ENCODE data around the gene JARID2.

DNA sequence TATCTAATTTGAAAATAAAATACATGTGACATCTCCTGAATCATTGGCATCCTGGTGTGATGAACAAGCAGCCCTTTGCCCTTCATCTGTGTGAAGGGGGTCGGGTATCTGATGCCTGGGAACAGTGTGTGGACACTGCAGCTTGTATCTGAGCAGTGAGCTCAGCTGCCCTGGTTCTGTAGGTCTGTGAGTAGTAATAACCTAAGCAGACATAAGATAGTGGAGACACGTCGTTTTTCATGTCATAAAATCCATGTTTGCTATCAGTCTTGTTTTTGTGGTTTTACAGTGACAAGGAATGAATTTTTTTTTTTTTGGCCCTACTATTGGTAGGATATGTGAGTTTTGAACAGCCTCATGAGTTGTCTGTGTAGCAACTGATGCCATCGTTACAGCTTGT is 133.0 kb downstream of the JARID2 start:
- TF ChIP-seq, protein P1, sequence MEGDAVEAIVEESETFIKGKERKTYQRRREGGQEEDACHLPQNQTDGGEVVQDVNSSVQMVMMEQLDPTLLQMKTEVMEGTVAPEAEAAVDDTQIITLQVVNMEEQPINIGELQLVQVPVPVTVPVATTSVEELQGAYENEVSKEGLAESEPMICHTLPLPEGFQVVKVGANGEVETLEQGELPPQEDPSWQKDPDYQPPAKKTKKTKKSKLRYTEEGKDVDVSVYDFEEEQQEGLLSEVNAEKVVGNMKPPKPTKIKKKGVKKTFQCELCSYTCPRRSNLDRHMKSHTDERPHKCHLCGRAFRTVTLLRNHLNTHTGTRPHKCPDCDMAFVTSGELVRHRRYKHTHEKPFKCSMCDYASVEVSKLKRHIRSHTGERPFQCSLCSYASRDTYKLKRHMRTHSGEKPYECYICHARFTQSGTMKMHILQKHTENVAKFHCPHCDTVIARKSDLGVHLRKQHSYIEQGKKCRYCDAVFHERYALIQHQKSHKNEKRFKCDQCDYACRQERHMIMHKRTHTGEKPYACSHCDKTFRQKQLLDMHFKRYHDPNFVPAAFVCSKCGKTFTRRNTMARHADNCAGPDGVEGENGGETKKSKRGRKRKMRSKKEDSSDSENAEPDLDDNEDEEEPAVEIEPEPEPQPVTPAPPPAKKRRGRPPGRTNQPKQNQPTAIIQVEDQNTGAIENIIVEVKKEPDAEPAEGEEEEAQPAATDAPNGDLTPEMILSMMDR (IDR thresholded peaks at IDR 0.05; ENCODE audit: low read depth, low read length, missing input control): no peak
- TF ChIP-seq TAF1 (conservative IDR thresholded peaks at IDR 0.05): no peak
- no peak for TF ChIP-seq HNF4A (conservative IDR thresholded peaks at IDR 0.05)
- TF ChIP-seq, protein P2, sequence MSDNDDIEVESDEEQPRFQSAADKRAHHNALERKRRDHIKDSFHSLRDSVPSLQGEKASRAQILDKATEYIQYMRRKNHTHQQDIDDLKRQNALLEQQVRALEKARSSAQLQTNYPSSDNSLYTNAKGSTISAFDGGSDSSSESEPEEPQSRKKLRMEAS (IDR thresholded peaks at IDR 0.05): no peak
- no peak for TF ChIP-seq EGR1 (IDR thresholded peaks at IDR 0.05; ENCODE audit: low read depth in 2 of 2)
- TF ChIP-seq SP1 (IDR thresholded peaks at IDR 0.05): no peak
- no peak for TF ChIP-seq GABPA (IDR thresholded peaks at IDR 0.05 in 1 of 2, conservative IDR thresholded peaks at IDR 0.05 in 1 of 2)
- TF ChIP-seq RAD21 (IDR thresholded peaks at IDR 0.05): no peak
- TF ChIP-seq YY1 (IDR thresholded peaks at IDR 0.05): no peak
- no peak for TF ChIP-seq JUND (IDR thresholded peaks at IDR 0.05)
- no peak for TF ChIP-seq RXRA (IDR thresholded peaks at IDR 0.05)
- TF ChIP-seq, protein P3, sequence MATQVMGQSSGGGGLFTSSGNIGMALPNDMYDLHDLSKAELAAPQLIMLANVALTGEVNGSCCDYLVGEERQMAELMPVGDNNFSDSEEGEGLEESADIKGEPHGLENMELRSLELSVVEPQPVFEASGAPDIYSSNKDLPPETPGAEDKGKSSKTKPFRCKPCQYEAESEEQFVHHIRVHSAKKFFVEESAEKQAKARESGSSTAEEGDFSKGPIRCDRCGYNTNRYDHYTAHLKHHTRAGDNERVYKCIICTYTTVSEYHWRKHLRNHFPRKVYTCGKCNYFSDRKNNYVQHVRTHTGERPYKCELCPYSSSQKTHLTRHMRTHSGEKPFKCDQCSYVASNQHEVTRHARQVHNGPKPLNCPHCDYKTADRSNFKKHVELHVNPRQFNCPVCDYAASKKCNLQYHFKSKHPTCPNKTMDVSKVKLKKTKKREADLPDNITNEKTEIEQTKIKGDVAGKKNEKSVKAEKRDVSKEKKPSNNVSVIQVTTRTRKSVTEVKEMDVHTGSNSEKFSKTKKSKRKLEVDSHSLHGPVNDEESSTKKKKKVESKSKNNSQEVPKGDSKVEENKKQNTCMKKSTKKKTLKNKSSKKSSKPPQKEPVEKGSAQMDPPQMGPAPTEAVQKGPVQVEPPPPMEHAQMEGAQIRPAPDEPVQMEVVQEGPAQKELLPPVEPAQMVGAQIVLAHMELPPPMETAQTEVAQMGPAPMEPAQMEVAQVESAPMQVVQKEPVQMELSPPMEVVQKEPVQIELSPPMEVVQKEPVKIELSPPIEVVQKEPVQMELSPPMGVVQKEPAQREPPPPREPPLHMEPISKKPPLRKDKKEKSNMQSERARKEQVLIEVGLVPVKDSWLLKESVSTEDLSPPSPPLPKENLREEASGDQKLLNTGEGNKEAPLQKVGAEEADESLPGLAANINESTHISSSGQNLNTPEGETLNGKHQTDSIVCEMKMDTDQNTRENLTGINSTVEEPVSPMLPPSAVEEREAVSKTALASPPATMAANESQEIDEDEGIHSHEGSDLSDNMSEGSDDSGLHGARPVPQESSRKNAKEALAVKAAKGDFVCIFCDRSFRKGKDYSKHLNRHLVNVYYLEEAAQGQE (IDR thresholded peaks at IDR 0.05): no peak
- TF ChIP-seq, protein P4, sequence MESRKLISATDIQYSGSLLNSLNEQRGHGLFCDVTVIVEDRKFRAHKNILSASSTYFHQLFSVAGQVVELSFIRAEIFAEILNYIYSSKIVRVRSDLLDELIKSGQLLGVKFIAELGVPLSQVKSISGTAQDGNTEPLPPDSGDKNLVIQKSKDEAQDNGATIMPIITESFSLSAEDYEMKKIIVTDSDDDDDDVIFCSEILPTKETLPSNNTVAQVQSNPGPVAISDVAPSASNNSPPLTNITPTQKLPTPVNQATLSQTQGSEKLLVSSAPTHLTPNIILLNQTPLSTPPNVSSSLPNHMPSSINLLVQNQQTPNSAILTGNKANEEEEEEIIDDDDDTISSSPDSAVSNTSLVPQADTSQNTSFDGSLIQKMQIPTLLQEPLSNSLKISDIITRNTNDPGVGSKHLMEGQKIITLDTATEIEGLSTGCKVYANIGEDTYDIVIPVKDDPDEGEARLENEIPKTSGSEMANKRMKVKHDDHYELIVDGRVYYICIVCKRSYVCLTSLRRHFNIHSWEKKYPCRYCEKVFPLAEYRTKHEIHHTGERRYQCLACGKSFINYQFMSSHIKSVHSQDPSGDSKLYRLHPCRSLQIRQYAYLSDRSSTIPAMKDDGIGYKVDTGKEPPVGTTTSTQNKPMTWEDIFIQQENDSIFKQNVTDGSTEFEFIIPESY (IDR thresholded peaks at IDR 0.05): no peak
- TF ChIP-seq, protein P5, sequence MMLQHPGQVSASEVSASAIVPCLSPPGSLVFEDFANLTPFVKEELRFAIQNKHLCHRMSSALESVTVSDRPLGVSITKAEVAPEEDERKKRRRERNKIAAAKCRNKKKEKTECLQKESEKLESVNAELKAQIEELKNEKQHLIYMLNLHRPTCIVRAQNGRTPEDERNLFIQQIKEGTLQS (IDR thresholded peaks at IDR 0.05): no peak

Data from liver (tissue), 3 donors.